HAP-1 (cell line): ENCODE data around the gene FXYD1.

ENCODE experiments used
- DNase-seq, 2 experiments: peaks; one replicate each; pipeline ENCODE4 v3.0.0-alpha.2; 2016 to 2020; ENCODE audit warnings: low spot score in 2 of 2
- H3K27me3 ChIP-seq: fragments of 250-450 bp; sonication (Bioruptor Pico); 2 replicates; pipeline ENCODE4 v1.5.1; 2020; ENCODE audit warnings: low read depth, mild to moderate bottlenecking, moderate library complexity
- H3K36me3 ChIP-seq: fragments of 250-450 bp; sonication (Bioruptor Pico); replicated peaks from 2 replicates; pipeline ENCODE4 v1.5.1; 2020; ENCODE audit warnings: mild to moderate bottlenecking
- H3K4me1 ChIP-seq: fragments of 250-450 bp; sonication (Bioruptor Pico); 2 replicates; pipeline ENCODE4 v1.5.1; 2020; ENCODE audit warnings: mild to moderate bottlenecking
- H3K4me3 ChIP-seq: fragments of 250-450 bp; sonication (Bioruptor Pico); 2 replicates; pipeline ENCODE4 v1.5.1; 2020; ENCODE audit warnings: mild to moderate bottlenecking, moderate library complexity
- H3K9me3 ChIP-seq: fragments of 250-450 bp; sonication (Bioruptor Pico); 2 replicates; pipeline ENCODE4 v1.5.1; 2020; ENCODE audit warnings: mild to moderate bottlenecking, moderate library complexity
- in situ Hi-C: fragments of 300-500 bp; cut with MboI; formaldehyde crosslinking; loops from 3 replicates; pipeline ENCODE4 v1.14.3; 2020; ENCODE audit warnings: low sequenced_read_pairs, inconsistent platforms, mixed read lengths

Gene FXYD1

DNA sequence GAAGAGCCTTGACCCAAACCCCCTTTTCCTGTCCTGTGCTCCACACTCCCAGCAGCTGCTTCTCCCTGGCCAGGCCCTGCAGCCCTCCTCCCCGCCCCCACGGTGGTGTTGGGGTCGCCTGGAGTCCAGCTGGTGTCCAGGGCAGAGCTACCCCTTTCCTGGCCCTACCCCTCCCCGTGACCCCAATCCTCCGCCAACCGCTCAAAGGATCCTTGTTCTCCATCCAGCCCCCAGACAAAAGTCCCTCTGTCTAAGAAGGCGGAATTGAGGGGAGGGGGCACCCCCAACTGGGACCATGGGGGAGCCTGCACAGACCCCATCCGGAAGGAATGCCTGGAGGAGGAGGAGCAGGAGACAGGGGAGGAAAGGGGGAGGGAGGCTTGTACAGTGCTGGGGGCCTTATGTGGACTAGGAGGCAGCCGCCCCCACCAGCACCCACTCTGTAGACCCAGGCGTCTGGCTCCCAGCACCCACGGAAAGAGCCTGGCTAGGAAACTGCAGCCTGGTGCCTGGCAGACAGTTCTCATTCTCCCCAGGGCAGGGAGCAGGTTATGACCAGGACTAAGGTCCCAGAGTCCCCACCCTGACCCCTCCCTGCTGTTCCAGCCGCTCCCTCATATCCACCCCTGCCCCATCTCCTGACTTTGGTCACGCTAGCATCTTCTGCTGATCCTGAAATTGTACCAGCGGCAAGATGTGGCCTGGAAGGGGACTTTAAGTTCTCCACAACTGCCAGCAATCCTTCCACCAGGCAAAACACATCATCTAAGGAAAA is 23.3 kb upstream of the FXYD1 start, which contains the start of gene FXYD3:
TSS of gene FXYD3 (plus strand) at position 647 of the 775 bp plus-strand sequence. CDS start 3,554 bp downstream, outside the sequence.
- in situ Hi-C loops = no loop called here
- no peak for DNase-seq
- H3K36me3 ChIP-seq = no peaks in the 10 kb centered on the region
- H3K9me3 ChIP-seq = no peaks in the 10 kb centered on the region
- peaks cover 7% of the 10 kb centered on the region for H3K27me3 ChIP-seq
- H3K4me3 ChIP-seq = peak within 1 kb of the TSS; percentile 5
- H3K4me1 ChIP-seq = peaks cover 3% of the 10 kb centered on the region; the same call in 1 of the 2 replicates

DNA sequence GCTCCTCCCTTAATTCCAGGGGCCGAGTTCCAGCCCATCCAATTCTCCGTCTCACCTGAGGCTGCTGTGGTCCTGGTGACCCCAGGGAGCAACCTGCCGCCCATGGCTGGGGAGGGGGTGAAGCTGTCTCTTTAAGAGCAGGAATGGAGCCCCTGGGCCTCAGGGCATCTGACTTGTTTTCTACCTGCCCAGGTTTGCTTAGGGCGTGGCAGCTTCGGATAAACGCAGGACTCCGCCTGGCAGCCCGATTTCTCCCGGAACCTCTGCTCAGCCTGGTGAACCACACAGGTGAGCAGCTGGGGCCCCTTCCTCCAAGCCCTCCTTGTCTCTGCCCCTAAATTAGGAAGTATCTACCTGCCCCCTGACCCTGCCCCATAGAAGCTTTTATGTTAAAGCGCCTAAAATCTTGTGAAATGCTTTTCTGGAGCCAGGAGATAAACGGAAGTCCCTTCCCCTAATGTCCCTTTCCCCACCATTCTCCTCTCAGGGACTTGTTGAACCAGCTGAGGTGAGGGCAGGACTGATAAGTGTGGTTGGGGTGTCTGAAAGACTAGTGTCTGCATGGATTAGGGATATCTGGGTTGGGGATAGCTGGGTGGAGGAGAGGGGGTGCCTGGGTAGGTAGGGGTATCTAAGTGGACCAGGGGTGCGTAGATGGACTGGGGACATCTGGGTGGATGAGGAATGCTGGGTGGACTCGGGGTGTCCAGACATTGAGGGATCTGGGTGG is 22.4 kb upstream of the FXYD1 start:
- Histone ChIP-seq H3K27me3 (peaks cover 7% of the 10 kb centered on the region), H3K4me1 (peaks cover 3% of the 10 kb centered on the region; the same call in 1 of the 2 replicates), H3K9me3 (no peaks in the 10 kb centered on the region), H3K4me3 (no peak overlapping the region), H3K36me3 (no peaks in the 10 kb centered on the region)
- no peak for DNase-seq
- in situ Hi-C loops = no loop called here

DNA sequence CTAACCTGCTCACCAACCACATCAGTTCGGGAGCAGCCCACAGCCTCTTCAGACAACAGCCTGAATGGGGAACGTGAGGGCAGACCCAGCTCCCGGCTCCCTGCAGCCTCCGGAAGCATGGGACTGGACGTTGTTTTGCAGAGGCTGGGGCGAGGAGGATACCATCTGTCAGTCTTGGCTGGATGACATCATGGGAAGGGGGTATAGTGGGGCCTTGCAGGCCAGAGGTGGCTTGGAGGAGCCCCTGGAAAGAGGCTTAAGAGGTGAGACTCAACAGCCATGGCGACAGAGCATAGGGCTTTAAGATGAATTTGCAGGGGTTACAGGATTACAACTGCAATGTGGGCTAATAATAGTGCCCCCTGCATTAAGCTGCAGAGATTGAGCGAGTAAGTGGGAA is 21.5 kb upstream of the FXYD1 start:
- Histone ChIP-seq H3K27me3 (peaks cover 7% of the 10 kb centered on the region), H3K9me3 (no peaks in the 10 kb centered on the region), H3K36me3 (no peaks in the 10 kb centered on the region), H3K4me3 (no peak overlapping the region), H3K4me1 (peaks cover 3% of the 10 kb centered on the region; the same call in 1 of the 2 replicates)
- no peak for DNase-seq
- in situ Hi-C loops = no loop called here

DNA sequence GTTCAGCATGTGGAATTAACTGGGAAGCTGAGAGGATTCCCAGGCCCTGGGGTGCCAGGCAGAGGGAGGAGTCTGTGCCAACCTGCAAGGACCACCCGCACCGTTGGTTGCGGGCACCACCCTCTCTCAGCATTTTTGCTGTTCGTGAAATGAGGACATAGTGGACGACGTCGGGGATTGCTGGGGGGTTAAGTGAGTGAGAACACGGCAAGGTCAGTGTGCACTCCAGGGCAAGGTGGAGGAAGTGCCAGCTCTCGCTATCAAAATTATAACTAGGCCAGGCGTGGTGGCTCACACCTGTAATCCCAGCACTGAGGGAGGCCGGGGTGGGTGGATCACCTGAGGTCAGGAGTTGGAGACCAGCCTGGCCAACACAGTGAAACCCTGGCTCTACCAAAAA is 20.8 kb upstream of the FXYD1 start:
- Histone ChIP-seq H3K9me3 (no peaks in the 10 kb centered on the region), H3K4me1 (peaks cover 3% of the 10 kb centered on the region; the same call in 1 of the 2 replicates), H3K27me3 (peaks cover 7% of the 10 kb centered on the region), H3K4me3 (no peak overlapping the region), H3K36me3 (no peaks in the 10 kb centered on the region)
- no peak for DNase-seq
- in situ Hi-C loops = no loop called here

GRCh38 chr19:35118268-35119020 is 20.2 kb upstream of the FXYD1 start:
- H3K9me3 ChIP-seq = no peaks in the 10 kb centered on the region
- no peak overlapping the region for H3K4me3 ChIP-seq
- no peaks in the 10 kb centered on the region for H3K36me3 ChIP-seq
- DNase-seq = no peak
- H3K27me3 ChIP-seq = peaks cover 7% of the 10 kb centered on the region
- H3K4me1 ChIP-seq = peaks cover 3% of the 10 kb centered on the region; the same call in 1 of the 2 replicates
- in situ Hi-C loops = no loop called here

- DNase-seq = no peak
- no peak overlapping the region for H3K4me3 ChIP-seq
- no peaks in the 10 kb centered on the region for H3K9me3 ChIP-seq
- H3K36me3 ChIP-seq = no peaks in the 10 kb centered on the region
- H3K27me3 ChIP-seq = peaks cover 7% of the 10 kb centered on the region
- in situ Hi-C loops = no loop called here
- H3K4me1 ChIP-seq = peaks cover 3% of the 10 kb centered on the region; the same call in 1 of the 2 replicates
These were observed 19.5 kb upstream of the FXYD1 start for GRCh38 chr19:35119091-35119490.

DNA sequence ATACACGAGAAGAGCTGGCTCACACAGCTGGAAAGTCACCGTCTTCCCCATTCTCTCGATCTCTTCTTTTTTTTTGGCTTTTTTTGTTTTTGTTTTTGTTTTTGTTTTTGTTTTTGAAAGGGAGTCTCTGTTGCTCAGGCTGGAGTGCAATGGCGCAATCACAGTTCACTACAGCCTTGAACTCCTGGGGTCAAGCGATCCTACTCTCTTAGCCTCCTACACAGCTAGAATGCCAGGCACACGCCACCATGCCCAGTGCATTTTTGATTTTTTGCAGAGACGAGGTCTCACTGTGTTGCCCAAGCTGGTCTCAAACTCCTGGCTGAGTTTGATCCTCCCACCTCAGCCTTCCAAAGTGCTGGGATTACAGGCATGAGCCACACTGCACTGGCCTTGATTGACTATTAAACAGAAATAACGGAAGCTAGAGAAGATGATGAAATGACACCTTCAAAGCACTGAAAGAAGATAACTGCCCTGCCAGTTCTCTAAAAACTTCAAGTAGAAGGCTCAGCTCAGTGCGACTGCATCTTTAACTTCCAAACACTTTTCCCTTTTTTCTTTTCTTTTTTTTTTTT is 19.0 kb upstream of the FXYD1 start:
- in situ Hi-C loops = no loop called here
- Histone ChIP-seq H3K9me3 (no peaks in the 10 kb centered on the region), H3K27me3 (peaks cover 7% of the 10 kb centered on the region), H3K4me1 (peaks cover 3% of the 10 kb centered on the region; the same call in 1 of the 2 replicates), H3K36me3 (no peaks in the 10 kb centered on the region), H3K4me3 (no peak overlapping the region)
- no peak for DNase-seq

DNA sequence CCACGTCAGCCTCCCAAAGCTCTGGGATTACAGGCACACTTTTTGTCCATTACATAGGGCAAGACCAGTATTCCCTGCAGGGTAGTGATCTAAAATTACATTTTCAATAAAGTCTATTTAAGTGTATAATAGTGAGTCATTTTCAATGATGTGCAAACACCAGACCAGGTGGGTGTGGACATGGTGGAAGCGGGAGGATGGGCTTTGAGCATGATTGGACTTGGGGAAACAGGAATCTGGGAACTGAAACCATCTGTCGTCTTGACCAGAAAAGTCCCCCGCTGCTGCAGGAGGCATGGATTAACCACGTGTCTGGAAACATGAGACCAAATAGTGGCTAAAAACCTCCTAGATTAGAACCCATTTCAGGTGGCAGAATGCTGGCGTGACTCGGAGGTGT is 18.1 kb upstream of the FXYD1 start:
- no peak for DNase-seq

DNA sequence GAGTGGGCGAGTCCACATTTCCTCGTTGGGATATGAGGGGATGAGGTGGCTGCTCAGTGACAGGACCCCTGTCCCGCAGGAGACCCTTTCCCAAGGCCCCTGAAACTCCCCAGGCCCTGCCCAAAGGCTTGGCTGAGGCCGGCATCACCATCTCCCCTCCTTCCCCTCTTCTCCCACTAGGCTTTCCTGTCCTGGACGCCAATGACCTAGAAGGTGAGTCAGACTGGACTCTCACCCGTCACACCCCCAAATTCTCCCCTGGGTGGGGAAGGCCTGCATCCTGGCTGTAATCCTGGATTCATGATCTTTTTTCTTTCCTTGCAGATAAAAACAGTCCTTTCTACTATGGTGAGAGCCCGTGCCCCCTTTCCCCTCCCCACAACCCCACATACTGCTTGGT is 17.7 kb upstream of the FXYD1 start:
- in situ Hi-C loops = no loop called here
- no peaks in the 10 kb centered on the region for H3K36me3 ChIP-seq
- no peaks in the 10 kb centered on the region for H3K9me3 ChIP-seq
- DNase-seq = no peak
- H3K4me3 ChIP-seq = no peak overlapping the region
- peaks cover 2% of the 10 kb centered on the region; the same call in 1 of the 2 replicates for H3K27me3 ChIP-seq
- no peaks in the 10 kb centered on the region; the same call in 1 of the 2 replicates for H3K4me1 ChIP-seq

More for the DNA sequence above, 18.1 kb upstream of the FXYD1 start:
- Histone ChIP-seq H3K36me3 (no peaks in the 10 kb centered on the region), H3K4me3 (no peak overlapping the region), H3K27me3 (peaks cover 6% of the 10 kb centered on the region), H3K9me3 (no peaks in the 10 kb centered on the region), H3K4me1 (no peaks in the 10 kb centered on the region; the same call in 1 of the 2 replicates)
- in situ Hi-C loops = no loop called here

DNA sequence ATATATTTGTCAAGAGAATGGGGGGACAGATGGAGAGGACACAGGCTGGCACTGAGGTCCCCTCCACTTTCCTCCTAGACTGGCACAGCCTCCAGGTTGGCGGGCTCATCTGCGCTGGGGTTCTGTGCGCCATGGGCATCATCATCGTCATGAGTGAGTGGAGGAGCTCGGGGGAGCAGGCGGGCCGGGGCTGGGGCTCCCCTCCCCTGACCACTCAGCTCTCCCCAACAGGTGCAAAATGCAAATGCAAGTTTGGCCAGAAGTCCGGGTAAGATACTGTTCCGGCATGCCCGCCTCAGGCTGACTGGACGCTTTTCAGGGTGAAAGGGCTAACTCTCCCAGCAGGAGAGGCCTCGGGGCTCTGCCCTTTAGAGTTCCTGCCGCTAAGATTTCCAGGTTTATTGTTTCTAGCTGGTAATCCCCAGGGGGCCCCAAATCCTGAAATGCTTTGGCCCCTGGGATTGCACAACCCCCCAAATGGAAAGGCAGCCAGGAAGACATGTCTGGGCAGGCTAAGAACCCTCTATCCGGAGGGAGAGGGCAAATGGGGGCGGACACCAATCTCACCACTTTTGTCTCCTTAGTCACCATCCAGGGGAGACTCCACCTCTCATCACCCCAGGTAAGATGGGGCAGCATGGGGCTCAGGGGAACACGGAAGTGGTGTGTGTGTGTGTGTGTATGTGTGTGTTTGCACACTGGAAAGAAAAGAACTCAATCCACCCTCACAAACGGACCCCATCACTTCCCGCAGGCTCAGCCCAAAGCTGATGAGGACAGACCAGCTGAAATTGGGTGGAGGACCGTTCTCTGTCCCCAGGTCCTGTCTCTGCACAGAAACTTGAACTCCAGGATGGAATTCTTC is 15.7 kb upstream of the FXYD1 start:
- Histone ChIP-seq H3K4me3 (no peak overlapping the region), H3K4me1 (no peaks in the 10 kb centered on the region; the same call in 1 of the 2 replicates), H3K36me3 (no peaks in the 10 kb centered on the region), H3K27me3 (no peaks in the 10 kb centered on the region), H3K9me3 (no peaks in the 10 kb centered on the region)
- in situ Hi-C loops = no loop called here
- DNase-seq = no peak

GRCh38 chr19:35123573-35123972 is 15.1 kb upstream of the FXYD1 start:
- Histone ChIP-seq H3K27me3 (no peaks in the 10 kb centered on the region), H3K4me1 (no peaks in the 10 kb centered on the region; the same call in 1 of the 2 replicates), H3K4me3 (no peak overlapping the region), H3K9me3 (no peaks in the 10 kb centered on the region), H3K36me3 (no peaks in the 10 kb centered on the region)
- no peak for DNase-seq
- in situ Hi-C loops = no loop called here

DNA sequence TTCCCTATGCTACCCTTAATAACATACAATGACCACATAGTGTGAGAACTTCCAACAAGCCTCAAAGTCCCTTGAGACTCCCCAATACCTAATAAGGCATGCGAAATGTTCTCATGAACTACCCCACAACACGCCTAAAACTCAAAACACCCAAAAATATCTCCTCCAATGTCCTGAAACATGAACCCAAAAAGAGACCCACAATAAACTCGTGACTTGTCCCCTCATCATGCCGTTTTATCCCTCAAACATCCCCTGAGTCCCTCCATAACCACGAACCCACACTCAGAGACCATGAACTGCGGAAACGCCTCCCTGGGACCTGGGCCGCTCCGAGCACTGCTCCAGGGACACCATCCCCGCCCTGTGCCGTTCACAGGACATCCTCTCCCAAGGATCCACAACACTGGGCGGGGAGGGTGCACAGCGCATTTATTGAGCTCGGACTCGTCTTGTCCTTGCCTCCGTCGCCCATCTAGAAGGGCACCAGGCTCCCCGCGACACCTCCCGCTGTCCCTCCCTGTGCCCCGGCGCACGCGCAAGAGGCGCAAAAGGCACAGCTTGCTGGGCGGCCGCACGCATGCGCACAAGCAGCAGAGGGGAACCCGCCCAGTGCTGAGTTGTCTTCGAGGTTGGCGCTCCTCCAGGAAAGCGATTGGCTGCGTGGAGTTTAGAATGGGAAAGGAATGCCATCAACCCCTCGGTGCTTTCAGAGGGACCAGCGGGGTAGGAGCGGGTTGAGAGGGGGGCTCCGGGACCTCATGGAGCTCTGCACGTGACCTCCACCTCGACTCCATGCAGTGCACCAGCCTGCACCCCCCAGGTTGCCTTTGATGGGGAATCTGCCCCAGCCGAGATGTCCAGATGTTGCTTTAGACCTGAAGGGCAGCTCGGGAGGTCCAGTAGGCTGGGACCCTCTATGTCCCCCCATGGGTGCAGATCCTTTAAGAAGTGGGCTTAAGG is 14.2 kb upstream of the FXYD1 start:
- H3K27me3 ChIP-seq = no peaks in the 10 kb centered on the region
- no peaks in the 10 kb centered on the region; the same call in 1 of the 2 replicates for H3K4me1 ChIP-seq
- H3K36me3 ChIP-seq = no peaks in the 10 kb centered on the region
- in situ Hi-C loops = no loop called here
- no peak for DNase-seq
- no peak overlapping the region for H3K4me3 ChIP-seq
- H3K9me3 ChIP-seq = no peaks in the 10 kb centered on the region
